Medulla oblongata (tissue), 1 donor: Measurements from ENCODE around the gene SPAG9.

Source experiments
- DNase-seq: peaks from one replicate; pipeline ENCODE4 v3.0.0-alpha.2; 2015; ENCODE audit errors: extremely low spot score

Gene SPAG9

DNA sequence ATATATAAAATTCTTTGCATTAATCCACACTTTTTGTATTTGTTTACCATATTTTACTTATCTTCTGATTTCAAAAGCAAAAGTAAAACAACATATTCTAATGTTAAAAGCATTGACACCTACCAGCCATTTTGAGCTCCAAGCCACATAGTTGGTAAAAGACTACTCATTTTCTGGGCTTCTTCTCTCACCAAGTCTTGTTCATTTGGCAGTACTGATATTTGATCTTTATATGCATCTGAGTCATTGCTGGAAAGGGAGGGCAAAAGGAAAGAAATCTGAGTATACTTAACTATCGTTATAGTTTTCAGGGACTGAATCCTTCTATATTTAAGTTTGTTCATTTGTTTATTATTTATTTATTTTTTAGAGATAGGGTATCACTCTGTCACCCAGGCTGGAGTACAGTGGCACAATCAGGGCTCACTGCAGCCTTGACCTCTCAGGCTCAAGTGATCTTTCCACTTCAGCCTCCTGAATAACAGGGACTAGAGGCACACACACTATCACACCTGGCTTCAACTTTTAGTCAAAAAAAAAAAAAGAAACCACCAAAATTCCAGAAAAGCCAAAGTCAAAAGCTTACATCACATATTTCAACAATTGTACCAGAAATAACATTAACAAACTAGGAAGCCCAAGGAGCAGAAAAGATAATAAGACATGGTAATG lies 133.5 kb downstream of the SPAG9 start:
- DNase-seq, result no peak

DNA sequence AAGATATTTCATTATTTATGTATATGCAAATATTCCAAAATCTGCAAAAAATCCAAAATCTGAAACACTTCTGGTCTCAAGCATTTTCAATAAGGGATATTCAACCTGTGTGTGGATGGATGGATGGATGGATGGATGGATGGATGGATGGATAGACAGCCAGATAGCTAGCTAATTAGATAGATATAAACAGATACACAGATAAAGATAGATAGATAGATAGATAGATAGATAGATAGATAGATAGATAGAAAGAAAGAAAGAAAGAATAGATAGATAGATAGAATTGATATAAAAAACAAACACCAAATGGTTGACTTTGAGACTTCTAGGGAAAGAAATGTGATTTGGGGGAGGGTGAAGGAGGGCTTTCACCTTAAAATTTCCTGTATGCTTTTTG lies 139.4 kb downstream of the SPAG9 start:
- no peak for DNase-seq

DNA sequence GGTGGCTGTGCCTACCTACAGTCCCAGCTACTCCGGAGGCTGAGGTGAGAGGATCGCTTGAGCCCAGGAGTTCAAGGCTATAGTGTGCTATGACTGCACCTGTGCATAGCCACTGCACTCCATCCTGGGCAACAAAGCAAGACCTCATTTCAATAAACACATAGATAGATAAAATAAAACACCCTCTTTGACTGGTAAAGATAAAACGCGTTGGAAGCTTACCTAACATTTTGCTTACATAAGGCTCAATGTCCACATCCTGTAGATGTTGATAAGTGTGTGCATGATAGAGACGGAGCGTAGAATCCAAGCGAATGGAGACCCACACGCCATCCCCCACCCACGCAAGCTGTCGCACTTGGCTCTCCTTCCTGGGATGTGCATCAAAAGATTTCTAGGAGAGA lies 141.1 kb downstream of the SPAG9 start:
- no peak for DNase-seq

DNA sequence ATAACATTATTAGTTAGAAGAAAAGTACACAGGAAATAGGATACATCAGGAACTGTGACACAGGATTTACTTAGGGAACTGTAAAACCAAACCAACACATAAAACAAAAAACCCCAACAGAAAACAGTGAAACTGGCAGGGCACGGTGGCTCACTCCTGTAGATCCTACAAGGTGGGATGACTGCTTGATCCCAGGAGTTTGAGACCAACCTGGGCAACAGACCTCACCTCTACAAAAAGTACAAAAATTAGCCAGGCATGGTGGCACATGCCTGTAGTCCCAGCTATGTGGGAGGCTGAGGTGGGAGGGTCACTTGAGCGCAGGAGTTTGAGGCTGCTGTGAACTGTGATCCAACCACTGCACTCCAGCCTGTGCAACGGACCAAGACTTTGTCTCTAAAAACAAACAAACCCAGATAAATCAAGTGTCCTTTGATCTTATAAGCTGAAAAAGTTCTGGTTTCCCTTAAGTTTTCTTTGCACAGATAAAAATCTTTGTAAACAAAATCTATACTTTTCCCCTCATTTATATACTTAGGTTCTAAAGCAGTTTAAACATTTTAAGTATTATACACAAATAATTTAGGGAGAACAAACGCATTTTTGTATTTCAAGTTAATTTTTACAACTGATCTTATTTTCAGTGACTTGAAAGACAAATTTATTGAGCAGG lies 143.0 kb downstream of the SPAG9 start:
- DNase-seq, result no peak

DNA sequence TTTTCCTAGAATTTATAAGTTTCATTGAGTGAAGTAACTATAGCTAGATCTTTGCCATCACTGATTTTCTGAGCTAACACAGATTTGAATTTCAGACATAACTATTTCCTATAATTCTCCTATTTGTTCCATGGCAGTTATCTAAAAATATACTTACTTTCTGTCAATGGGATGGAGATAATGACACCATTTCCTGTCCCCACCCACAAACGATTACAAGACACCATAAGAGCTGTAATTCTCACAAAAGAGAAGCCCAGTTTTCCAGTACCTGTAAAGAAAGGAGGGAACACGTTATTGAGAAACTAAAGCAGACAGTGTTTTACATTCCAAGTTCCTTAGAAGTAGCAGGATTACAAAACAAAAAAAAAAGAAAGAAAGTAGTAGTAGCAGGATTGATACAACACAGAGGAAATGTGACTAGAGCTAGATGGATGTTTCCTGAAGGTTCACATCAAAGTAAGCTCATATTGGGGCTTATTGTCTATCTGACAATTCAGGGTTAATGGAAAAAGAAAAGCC lies 143.7 kb downstream of the SPAG9 start:
- DNase-seq, result no peak

DNA sequence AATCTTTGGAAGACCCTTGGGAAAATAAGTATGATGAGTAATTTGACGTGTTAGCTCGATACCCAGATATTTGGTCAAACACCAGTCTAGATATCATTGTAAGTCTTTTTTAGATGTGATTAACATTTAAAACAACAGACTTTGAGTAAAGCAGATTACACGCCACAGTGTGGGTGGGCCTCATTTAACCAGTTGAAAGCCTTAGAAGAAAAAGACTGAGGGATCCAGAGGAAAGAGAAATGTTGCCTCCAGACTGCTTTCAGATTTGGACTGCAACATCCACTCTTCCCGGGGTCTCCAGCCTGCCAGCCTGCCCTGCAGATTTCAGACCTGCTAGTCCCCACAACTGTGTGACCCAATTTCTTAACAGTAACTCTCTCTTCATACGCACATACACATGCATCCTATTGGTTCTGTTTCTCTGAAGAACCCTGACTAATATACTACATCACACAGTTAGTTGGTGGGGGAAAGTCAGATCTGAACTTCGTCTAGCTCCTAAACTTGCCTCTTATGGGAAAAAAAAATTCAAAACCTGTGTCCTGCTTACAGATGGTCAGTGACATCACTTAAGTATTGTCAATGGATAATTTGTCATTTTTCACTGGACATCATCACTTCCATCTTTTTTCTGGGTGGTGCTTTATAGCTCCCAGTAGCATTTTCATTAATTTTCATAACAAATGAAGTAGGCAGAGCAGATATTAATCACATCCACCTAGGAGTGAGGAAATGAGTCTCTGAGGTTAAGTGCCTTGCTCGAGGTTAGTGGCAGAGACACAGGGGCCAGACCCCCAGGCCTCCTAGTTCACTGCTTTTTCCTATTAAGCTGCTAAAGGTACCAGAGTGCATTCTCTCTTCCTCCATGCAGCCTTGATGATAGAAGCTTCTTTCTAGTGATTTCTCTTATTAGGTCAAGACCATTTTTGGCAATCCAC lies 146.8 kb downstream of the SPAG9 start:
- no peak for DNase-seq

DNA sequence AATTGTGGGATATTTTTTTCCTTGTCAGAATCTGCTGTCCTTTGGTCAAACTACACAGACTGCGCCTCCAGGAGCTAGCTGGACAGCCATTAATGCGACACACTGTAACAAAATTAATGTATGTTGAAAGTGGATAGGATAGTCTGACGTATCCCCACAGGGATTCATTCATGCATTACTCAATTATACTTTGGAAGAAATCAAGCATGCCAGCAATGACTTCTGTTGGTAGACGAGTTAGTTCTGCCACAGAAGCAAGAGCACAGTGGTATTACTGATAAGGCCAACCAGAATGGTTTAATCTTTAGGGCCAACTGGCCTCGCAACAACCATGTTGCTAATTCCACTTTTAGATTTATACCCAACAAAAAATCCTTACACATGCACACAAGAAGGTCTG lies 148.1 kb downstream of the SPAG9 start:
- no peak for DNase-seq

DNA sequence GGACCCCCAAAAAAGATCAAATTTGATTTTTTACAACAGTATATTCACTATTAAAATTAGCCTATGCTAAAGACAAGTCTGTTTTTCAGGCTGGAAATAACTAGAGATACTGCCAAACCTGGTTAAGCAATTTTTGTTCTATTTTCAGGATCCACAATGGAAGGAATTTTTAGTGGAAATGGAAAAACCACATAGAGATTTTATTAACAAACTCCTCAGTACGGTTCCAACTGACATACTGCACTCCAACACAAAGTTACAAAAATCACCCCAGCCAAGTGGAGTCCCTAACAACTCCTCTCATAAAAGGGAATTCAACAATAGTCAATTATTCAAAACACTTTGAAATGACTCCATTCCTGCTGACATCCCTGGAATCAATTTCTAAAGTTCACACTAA lies 152.9 kb downstream of the SPAG9 start:
- no peak for DNase-seq

DNA sequence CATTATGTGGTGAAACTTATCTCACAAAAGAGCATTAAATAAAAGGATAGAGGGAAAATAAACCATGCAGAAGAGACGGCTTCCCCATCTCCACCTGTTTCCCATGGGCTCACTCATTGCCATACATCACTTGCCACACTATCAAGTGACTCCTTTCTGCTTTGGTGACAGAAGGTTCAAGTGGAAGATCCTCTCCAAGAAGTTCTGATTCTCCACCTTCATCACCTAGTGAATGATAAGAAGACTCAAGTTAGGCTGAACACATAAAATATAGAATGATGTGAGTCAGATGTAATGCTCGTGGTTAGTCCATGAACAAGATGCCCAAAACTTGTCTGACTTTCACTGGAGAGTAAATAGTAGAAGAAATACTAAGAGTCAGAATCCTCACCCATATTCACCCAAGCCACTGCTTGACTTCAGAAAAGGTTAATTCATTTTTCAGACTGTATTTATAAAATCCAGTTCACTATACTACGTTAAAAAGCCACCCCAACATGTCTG lies 154.5 kb downstream of the SPAG9 start:
- no peak for DNase-seq

DNA sequence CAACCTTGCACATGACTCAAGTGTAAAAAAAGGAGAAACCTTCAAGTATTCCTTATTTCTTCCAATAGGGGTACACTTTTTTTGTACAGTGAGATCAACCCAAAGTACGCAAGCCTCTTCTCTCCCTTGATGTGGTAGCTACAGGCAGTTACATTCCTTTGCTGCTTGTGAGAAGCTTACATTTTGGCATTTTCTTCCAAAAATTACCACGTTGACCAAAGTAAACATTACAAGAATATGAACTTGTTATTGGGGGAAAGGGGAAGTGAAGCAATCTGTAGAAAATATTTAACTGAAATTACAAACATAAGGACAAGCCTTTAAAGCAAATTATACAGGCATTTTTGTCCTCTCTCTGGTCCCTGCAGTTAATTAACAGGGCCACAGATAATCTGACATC lies 157.5 kb downstream of the SPAG9 start:
- DNase-seq, result no peak

DNA sequence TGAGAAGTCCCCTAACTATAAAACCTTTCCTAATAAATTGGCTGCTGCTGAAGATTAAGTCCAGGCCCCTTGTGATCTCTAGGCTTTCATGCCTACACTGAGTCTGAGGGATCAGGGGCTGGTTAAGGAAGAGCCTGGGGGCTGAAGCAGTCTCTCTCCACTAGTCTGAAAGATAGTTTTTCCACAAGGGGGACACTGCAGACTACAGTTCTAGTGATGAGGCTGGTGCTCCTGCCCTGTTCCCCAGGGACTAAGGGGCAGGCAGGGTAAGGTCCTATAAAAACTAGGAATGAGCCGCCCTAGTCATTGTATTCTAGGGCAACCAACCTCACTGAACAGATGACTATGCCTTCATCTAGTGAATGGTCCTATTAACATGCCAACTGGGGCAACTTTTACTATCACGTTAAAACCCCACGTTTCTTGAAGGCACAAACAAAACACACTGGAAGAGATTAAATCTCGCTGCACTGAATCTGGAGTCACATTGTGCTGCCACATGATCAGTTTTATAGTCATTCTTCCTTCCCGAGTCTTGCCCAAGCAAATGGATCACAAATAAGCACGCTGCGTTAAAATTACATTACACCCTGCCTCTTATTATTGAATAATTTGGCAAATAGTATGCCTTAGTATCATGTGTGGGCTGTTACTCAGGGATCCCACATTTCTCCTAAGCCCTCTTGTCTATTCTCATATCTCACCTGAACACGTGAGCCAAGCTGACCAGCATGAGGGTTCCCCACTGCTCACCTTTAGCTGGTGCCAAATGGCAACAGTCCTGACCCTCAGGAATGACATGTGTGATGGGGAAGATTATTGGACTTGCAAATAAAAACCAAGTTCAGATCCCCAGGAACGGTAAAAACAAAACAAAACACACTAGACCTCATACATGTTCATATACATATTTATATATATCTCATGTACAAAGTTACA lies 159.1 kb downstream of the SPAG9 start:
- no peak for DNase-seq

DNA sequence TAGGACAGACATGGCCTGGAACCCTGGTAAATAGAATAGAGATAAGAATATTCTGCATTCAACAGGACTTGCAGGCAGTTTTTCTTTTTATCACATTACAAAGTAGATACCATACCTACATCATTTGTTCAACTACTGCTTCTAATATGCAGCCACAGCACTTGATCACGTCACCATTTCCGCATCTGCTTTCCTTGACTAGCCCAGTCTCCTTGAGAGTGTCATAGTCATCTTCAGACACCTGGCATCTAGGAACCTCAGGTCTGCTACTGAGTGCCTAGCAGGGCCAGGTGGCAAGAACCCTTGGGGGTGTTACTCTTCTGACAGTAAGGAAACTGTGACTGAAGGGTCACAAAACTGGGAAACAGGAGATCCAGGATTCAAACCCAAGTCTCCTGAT lies 161.3 kb downstream of the SPAG9 start:
- no peak for DNase-seq

DNA sequence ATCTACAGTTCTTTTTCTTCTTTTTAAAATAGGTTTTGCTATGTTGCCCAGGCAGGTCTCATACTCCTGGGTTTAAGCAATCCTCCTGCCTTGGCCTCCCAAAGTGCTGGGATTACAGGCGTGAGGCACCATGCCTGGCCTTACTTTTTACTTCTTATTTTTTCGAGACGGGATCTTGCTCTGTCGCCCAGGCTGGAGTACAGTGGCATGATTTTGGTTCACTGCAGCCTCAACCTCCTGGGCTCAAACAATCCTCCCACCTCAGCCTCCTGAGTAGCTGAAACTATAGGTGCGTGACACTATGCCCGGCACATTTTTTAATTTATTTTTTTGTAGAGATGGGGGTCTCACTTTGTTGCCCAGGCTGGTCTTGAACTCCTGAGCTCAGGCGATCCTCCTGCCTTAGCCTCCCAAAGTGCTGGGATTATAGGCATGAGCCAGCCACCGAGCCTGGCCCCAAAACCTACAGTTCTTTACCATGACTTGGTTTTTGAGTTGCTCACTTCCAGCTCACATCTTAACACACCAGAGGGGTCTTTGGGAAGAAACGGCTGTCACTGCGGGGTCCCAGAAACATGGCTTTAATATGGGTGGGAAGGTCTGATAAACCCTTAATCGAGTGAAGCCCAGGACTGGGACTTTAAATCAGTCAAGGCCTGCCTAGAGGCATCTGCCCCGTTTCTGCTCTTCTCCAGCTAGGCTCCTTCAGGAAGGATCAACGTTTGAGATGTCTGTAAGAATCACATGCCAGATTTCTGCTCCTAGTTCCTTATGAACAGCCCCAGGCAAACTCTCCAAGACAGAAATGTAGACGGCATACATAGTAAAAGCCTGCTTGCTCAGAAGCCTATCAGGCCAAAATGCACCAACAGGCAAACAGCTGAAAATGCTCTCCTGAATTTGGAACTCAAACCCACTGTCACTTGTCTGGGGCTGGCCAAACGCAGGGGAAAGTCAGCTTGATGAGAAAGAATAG lies 162.8 kb downstream of the SPAG9 start:
- no peak for DNase-seq

DNA sequence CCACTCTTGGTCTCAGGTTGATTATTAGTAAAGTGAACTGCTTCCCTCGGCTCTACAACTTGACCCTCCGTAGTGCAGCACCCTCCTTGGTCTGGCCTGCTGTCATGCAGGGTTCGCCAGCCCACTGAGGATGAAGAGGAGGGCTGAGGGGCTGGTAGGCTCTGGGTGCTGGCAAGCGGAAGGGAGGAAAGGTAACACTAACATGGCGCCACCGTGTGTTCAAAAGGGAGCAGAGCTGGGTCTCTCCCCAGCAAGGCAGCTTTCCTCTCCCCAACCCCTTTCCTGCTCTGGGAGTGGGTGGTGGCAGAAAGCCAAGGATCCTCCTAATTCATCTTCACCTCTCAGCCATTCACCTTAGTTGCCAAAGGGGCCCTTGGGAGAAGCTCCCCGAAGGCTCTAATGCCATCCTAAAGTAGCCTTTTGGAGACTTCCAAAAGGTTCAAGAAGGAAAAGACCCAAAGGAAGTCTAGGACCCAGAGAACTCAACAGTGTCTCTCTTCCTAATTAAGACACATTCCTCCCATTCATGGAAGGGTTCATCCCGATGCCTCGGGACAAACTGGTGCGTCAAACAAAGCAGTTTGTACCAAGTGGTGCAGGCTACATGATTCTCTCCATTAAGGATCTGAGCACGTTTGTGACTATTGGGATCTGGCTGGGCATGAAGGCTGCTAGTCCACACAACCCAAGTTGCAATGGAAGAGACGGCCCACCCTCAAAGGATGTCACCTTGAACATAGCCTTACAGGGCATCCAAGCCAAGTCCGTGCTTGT lies 163.7 kb downstream of the SPAG9 start:
- peak; percentile 68 for DNase-seq

DNA sequence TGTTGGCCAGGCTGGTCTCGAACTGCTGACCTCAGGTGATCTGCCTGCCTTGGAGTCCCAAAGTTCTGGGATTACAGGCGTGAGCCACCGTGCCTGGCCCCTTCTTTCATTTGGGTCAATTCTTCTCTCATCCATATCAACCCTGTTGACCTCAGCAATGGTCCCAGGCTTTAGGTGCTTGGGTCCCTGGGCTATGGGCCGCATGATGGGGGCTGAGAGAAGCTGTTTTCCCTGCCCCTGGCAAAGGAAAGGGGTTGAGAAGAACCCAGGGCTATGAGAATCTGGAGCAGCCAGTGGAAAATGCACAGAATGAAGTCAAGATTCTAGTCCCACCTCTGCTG lies 164.3 kb downstream of the SPAG9 start:
- DNase-seq, result no peak

DNA sequence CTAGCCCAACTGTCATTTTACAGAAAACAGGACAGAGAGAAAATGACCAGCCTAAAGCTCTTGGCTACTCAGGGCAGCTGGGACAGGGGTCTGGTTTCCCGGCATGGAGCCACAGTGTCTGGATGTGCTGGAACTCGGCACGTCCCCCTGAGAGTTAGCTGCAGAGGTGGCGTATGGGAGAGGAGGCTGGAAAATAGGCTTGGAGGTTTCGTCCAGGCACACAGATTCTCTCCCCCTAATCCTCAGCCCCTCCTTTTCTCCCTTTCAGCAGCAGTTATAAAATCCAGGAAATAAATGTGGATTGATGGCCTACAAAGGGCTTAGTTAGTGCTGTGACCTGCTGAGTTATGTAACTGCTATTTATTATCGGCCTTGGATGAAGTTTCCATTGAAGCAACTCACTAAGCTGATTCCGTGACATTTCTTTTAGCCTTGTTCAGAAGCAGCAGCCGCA lies 165.0 kb downstream of the SPAG9 start:
- no peak for DNase-seq

DNA sequence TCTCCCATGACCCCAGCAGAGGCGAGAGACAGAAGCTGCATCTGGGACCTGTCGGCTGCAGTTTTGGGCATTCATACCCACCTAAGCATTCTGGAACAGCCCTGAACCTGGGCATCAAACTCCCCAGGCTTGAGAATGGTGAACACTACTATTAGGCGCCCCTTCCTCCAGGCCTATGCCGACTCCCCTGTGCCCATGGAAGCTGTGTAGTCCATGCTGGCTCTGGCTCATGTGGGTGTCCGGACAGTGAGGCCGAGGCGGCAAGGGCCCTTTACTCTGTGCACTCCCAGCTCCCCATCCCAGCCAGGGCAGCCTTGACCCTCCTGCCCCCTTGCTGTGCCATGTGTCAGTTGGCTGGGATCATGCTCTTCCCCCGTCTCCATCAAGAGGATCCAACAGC lies 165.5 kb downstream of the SPAG9 start:
- no peak for DNase-seq

DNA sequence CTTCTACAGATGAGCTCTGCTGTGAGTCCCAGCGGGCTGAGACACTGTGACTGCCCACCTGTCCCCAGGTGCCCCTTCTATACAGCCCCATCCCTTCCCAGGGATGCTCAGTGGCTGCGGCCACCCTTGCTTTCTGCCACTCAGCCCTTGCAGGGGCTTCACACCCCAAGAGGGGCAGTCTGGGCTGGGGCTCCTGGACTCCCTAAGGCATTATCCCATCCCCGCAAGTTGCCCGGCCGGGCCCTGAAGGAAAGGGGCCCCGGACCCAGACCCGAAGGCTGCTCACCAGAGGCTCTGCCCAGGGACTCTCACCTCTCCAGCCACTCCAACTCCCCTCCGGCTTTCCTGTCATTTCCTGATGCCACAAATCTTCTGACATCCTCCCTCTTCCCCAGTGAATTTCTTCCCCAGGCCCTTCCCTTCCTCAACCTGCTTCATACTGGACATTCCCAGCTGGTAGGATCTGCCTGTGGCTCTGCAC lies 166.0 kb downstream of the SPAG9 start:
- no peak for DNase-seq
